Sciatic nerve (tissue), 2 donors: ENCODE results near the gene FASTKD3. TPM values are rescaled to one million over a fixed set of nuclear protein-coding genes. Genes with fewer than 3 reads are reported as not detected.

Experiments
- ATAC-seq: fragments of 200-7000 bp; cut with Tn5 transposase; one replicate; pipeline ENCODE4 v1.9.1; 2020; ENCODE audit warnings: mild to moderate bottlenecking, moderate library complexity
- DNase-seq: peaks from one replicate; pipeline ENCODE4 v3.0.0-alpha.2; 2020; ENCODE audit warnings: low spot score
- intact Hi-C: fragments of 100-400 bp; cut with DNase I; formaldehyde crosslinking; loops from one replicate; pipeline ENCODE4 v1.14.2; 2022
- total RNA-seq: library from RNA; stranded (reverse); fragmentation: NEBNext Ultra II Directional; extraction: Animal tissue kit (Norgen Biotek cat#: 25700); gene quantifications from one replicate; pipeline ENCODE4 v1.2.1, GENCODE V29; 2021
- donor health status: DM: no; HTN: no; CAD: no.
- donor health status: DM: no; HTN: no; CAD: no.

The FASTKD3 gene
- total RNA-seq, 1 donor from 2014 or later = 6.0 TPM

GRCh38 chr5:7851617-7852289 is 17.1 kb downstream of the FASTKD3 start:
- intact Hi-C loops = no loop called here
- DNase-seq = no peak
- peak; percentile 11 for ATAC-seq

GRCh38 chr5:7851240-7851592 is 17.6 kb downstream of the FASTKD3 start:
- ATAC-seq (no peak), DNase-seq (no peak)
- intact Hi-C loops = no loop called here

GRCh38 chr5:7850395-7851239 is 18.2 kb downstream of the FASTKD3 start, which contains the start of gene CFAP90:
Gene CFAP90 (minus strand): TSS chr5:7851133. CDS start chr5:7851021, 112 bp downstream.
- ATAC-seq = peak; percentile 74
- intact Hi-C loops = no loop called here
- peak; percentile 65 for DNase-seq

GRCh38 chr5:7849681-7850394 is 19.0 kb downstream of the FASTKD3 start:
- intact Hi-C loops = no loop called here
- peak; percentile 60 for ATAC-seq
- DNase-seq = no peak

- intact Hi-C loops = no loop called here
- ATAC-seq = no peak
- no peak for DNase-seq
These were observed 20.5 kb downstream of the FASTKD3 start for GRCh38 chr5:7848296-7848695.

GRCh38 chr5:7846327-7846726 is 22.5 kb downstream of the FASTKD3 start:
- intact Hi-C loops = no loop called here
- ATAC-seq (no peak), DNase-seq (no peak)

- no peak for ATAC-seq
- DNase-seq = no peak
- intact Hi-C loops = no loop called here
These were observed 23.3 kb downstream of the FASTKD3 start for GRCh38 chr5:7845557-7845956.

GRCh38 chr5:7844901-7845300 is 23.9 kb downstream of the FASTKD3 start:
- ATAC-seq (no peak), DNase-seq (no peak)
- intact Hi-C loops = no loop called here

- ATAC-seq (no peak), DNase-seq (no peak)
- intact Hi-C loops = no loop called here
These were observed 26.3 kb downstream of the FASTKD3 start for GRCh38 chr5:7842531-7842930.

- ATAC-seq = no peak
- DNase-seq = no peak
- intact Hi-C loops = no loop called here
These were observed 31.4 kb downstream of the FASTKD3 start for GRCh38 chr5:7837403-7837802.

GRCh38 chr5:7834982-7835381 is 33.8 kb downstream of the FASTKD3 start:
- ATAC-seq (no peak), DNase-seq (no peak)
- intact Hi-C loops = no loop called here

- intact Hi-C loops = no loop called here
These were observed 40.6 kb downstream of the FASTKD3 start for GRCh38 chr5:7828269-7828668.

GRCh38 chr5:7827610-7828009 is 41.2 kb downstream of the FASTKD3 start:
- ATAC-seq = peak; percentile 88
- no peak for DNase-seq
- intact Hi-C loops = no loop called here

More at GRCh38 chr5:7828269-7828668, 40.6 kb downstream of the FASTKD3 start:
- ATAC-seq = no peak
- no peak for DNase-seq

- ATAC-seq (no peak), DNase-seq (no peak)
- intact Hi-C loops = no loop called here
These were observed 43.2 kb downstream of the FASTKD3 start for GRCh38 chr5:7825630-7826029.

- DNase-seq (no peak), ATAC-seq (no peak)
- intact Hi-C loops = no loop called here
These were observed 43.8 kb downstream of the FASTKD3 start for GRCh38 chr5:7824995-7825394.

GRCh38 chr5:7823594-7823993 is 45.2 kb downstream of the FASTKD3 start:
- ATAC-seq = no peak
- DNase-seq = no peak
- intact Hi-C loops = no loop called here

GRCh38 chr5:7822449-7822848 is 46.4 kb downstream of the FASTKD3 start:
- intact Hi-C loops = no loop called here
- no peak for ATAC-seq
- DNase-seq = no peak

- intact Hi-C loops = no loop called here
These were observed 52.3 kb downstream of the FASTKD3 start for GRCh38 chr5:7816535-7816901.

GRCh38 chr5:7815892-7816534 is 52.8 kb downstream of the FASTKD3 start:
- intact Hi-C loops = no loop called here
- ATAC-seq (peak; percentile 95), DNase-seq (peak; percentile 89)

More at GRCh38 chr5:7816535-7816901, 52.3 kb downstream of the FASTKD3 start:
- ATAC-seq (no peak), DNase-seq (no peak)
